Mucosa of rectum (tissue), 2 donors: ENCODE results near the gene CALN1.

Source experiments
- H3K27ac ChIP-seq, 2 donors: one replicate each; pipeline ENCODE4 v1.7.0; 2013; ENCODE audit warnings: inconsistent platforms in 2 of 2, low read depth in 2 of 2, low read length in 2 of 2
- H3K27me3 ChIP-seq, 2 donors: one replicate each; pipeline ENCODE4 v1.7.0; 2013; ENCODE audit warnings: low read length in 2 of 2; ENCODE audit not compliant: control insufficient read depth in 2 of 2, insufficient read depth in 2 of 2
- H3K36me3 ChIP-seq, 2 donors: one replicate each; pipeline ENCODE4 v1.7.0; 2013; ENCODE audit warnings: low read length in 2 of 2; ENCODE audit not compliant: control insufficient read depth in 2 of 2, insufficient read depth in 2 of 2
- H3K4me1 ChIP-seq, 2 donors: one replicate each; pipeline ENCODE4 v1.7.0; 2013; ENCODE audit warnings: low read length in 2 of 2, mild to moderate bottlenecking in 1 of 2; ENCODE audit not compliant: control insufficient read depth in 2 of 2, insufficient read depth in 2 of 2
- H3K4me3 ChIP-seq, 2 donors: one replicate each; pipeline ENCODE4 v1.7.0; 2013; ENCODE audit warnings: low read length in 2 of 2
- H3K9ac ChIP-seq, 2 donors: one replicate each; pipeline ENCODE4 v1.7.0; 2013; ENCODE audit warnings: low read length in 2 of 2, low read depth in 1 of 2, mild to moderate bottlenecking in 1 of 2
- H3K9me3 ChIP-seq, 2 donors: one replicate each; pipeline ENCODE4 v1.7.0; 2013; ENCODE audit warnings: low read length in 2 of 2; ENCODE audit not compliant: control insufficient read depth in 2 of 2
- donor health status: healthy.
- donor health status: Normal muscosa, but diverticular disease.

CALN1 gene

DNA sequence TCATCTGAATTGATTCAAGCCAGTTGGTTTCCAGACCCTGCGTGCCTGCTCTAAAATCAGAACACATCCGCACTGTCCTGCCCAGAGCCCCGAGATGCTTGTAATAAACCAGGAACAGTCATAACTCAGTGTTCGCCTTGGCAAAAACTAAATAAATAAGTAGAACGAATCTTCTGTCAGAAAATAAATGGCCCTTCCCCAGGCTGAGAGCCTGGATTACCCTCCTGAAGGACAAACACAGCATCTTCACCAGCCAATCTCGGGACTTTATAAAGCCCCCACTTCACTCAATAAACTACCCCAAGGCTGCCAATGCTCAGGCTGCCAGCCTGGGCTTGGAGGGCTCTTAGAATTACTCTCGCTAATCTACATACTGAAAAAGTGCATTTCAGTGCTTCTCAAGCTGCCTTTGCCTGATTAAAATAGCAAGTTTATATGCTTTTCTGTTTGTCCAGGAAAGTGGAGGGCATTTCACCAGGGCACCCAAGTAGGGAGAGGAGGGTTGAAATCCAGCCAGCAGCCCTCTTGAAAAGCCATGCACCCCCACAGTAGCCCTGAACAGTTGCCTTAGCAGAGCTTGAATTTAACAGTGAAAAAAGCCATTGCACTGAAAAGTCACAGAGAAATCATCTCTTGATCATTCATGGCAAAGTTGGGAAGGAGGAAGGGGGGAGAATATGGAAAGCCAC is 136.6 kb downstream of the CALN1 start:
- no peaks in the 10 kb centered on the region for H3K36me3 ChIP-seq
- H3K27ac ChIP-seq: no peak overlapping the region
- H3K9ac ChIP-seq: no peak overlapping the region
- no peaks in the 10 kb centered on the region for H3K27me3 ChIP-seq
- H3K4me3 ChIP-seq: no peak overlapping the region
- no peaks in the 10 kb centered on the region for H3K4me1 ChIP-seq
- peaks cover 0 to 4% of the 10 kb centered on the region in 2 donors for H3K9me3 ChIP-seq

DNA sequence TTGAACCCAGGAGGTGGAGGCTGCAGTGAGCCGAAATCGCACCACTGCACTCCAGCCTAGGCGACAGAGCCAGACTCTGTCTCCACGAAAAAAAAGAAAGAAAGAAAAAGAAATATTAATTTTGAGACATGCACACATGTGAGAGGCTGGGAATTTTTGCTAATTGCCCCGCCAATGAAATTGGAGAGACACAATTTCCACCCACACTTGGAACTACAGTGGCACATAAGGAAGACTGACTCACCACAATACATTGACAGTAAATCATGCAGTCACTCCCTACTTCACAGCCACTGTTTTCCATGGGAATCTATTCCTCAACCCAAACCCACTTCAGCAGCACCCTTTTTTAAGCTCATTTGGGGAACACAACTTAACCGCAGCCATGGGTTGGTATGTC is 139.7 kb downstream of the CALN1 start:
- Histone ChIP-seq H3K9ac (no peak overlapping the region), H3K27ac (no peak overlapping the region), H3K4me1 (no peaks in the 10 kb centered on the region), H3K9me3 (peaks cover 0 to 4% of the 10 kb centered on the region in 2 donors), H3K36me3 (no peaks in the 10 kb centered on the region), H3K4me3 (no peak overlapping the region), H3K27me3 (no peaks in the 10 kb centered on the region)

DNA sequence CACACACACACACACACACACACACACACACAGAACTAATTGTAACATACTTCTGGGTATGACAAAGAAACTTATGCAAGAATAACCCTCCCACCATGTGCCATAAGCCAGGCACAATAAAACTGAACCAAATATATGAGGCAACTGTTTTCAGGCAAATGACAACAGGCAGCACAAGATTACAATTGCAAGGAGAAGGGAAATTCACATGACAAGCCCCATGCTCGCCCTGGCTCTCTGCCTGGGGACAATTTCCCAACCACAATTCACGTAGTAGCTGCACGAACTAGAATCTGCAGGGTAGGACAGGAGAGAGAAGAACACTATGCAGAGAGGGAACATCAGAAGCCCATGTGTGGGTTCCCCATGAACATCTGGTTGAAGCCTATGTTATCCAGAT is 143.3 kb downstream of the CALN1 start:
- Histone ChIP-seq H3K4me3 (no peak overlapping the region), H3K27me3 (no peaks in the 10 kb centered on the region), H3K27ac (no peak overlapping the region), H3K36me3 (no peaks in the 10 kb centered on the region), H3K9me3 (no peaks in the 10 kb centered on the region), H3K9ac (no peak overlapping the region), H3K4me1 (no peaks in the 10 kb centered on the region)

DNA sequence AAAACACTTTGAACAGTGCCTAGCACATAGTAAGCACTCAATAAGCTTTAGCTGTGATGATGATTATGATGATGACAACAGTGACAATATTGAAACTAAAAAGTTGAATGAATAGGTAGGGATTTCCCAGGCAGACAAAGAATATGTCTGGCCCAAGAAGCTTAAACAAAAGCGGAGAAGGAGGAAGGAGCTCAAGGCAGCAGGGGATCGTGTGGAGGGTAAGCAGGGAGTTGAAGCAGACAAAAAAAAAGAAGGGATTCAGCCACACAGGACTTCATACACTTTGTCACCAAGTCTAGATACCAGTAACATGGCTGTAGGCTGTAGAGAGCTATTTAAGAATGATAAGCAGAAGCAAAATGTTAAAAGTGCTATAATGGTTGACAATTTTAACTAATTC is 144.0 kb downstream of the CALN1 start:
- no peak overlapping the region for H3K9ac ChIP-seq
- no peaks in the 10 kb centered on the region for H3K4me1 ChIP-seq

DNA sequence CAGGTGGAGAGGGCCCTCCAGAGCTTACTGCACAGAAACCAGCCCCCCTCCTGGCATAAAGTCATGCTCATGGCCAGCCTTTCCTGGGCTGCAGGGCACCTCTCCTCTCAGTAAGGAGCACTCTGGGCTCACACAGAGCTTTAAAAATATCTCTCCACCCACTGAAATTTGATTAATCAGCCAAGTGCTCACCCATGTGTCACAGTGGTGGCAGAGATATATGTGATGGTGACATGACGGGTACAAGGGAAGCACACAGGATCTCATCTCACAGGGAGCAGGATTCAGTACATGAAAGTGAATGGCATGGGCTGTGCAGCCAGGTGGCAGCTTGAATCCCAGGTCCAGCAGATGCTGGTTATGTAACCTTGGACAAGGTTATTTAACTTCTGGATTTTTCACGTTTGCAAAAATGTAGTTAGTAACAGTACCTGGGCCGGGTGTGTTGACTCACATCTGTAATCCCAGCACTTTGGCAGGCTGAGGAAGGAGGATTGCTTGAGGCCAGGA is 144.8 kb downstream of the CALN1 start:
- Histone ChIP-seq H3K9ac (no peak overlapping the region), H3K4me1 (no peaks in the 10 kb centered on the region), H3K27ac (no peak overlapping the region), H3K9me3 (no peaks in the 10 kb centered on the region), H3K4me3 (no peak overlapping the region), H3K27me3 (no peaks in the 10 kb centered on the region), H3K36me3 (no peaks in the 10 kb centered on the region)

More for the DNA sequence above, 144.0 kb downstream of the CALN1 start:
- no peak overlapping the region for H3K27ac ChIP-seq
- no peaks in the 10 kb centered on the region for H3K9me3 ChIP-seq
- no peak overlapping the region for H3K4me3 ChIP-seq
- no peaks in the 10 kb centered on the region for H3K36me3 ChIP-seq
- H3K27me3 ChIP-seq: no peaks in the 10 kb centered on the region

DNA sequence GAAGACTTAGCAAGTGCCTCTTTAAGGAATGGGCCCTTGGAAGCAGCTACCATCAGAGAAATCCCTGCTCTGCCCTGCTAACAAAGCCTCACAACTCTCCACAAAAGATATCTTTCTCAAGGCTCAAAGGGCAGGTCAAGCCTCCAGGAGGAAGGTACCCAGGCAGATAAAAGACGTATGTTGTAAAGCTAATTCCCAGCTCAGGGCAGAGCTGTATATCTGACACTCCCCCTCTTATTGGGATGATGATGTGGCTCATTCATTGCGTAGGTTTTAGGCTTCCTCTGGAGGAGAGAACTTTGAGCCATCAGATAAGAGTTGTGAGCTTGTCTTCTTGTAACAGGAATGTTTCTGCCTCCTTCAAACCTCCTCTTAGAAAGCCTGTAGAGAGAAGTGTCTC is 145.4 kb downstream of the CALN1 start:
- Histone ChIP-seq H3K9ac (no peak overlapping the region), H3K4me1 (no peaks in the 10 kb centered on the region), H3K4me3 (no peak overlapping the region), H3K9me3 (no peaks in the 10 kb centered on the region), H3K27ac (no peak overlapping the region), H3K36me3 (no peaks in the 10 kb centered on the region), H3K27me3 (no peaks in the 10 kb centered on the region)

DNA sequence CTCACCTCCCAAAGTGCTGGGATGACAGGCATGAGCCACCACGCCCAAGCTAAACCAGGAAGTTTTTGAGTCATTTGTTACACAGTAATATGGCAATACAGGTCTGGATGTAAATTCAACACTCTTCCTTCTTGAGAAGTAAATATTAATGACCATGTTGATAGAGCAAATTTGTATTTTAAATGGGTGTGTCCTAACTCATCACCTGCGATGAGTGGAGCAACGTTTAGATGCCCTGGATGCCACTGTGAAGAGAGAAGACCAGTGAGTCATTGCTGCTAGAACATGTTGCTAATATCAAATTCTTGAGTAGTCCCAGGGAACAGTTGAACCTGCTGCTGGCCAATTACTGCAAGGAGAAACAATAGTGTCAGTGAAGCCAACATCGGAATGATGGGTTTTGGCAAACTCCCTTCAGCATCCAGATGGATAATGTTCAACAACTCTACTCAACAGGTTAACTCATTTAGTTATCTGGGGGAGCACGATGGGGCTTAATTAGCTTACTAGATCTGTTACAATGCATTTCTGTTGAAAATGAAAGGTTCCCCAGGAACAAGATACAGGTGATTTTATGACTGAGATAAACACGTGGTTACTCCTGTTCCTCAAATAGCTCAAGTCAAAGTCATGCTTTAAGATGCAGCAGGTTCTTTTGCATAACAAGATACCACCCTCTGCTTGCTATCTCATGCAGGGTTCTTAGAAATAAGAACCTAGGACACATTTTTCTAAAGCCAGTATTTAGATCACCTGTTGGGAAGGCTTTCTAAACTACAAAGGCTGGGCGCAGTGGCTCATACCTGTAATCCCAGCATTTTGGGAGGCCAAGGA is 146.8 kb downstream of the CALN1 start:
- no peaks in the 10 kb centered on the region for H3K36me3 ChIP-seq
- H3K27ac ChIP-seq: no peak overlapping the region
- H3K9ac ChIP-seq: no peak overlapping the region
- no peaks in the 10 kb centered on the region for H3K4me1 ChIP-seq
- H3K9me3 ChIP-seq: no peaks in the 10 kb centered on the region
- H3K27me3 ChIP-seq: no peaks in the 10 kb centered on the region
- H3K4me3 ChIP-seq: no peak overlapping the region

DNA sequence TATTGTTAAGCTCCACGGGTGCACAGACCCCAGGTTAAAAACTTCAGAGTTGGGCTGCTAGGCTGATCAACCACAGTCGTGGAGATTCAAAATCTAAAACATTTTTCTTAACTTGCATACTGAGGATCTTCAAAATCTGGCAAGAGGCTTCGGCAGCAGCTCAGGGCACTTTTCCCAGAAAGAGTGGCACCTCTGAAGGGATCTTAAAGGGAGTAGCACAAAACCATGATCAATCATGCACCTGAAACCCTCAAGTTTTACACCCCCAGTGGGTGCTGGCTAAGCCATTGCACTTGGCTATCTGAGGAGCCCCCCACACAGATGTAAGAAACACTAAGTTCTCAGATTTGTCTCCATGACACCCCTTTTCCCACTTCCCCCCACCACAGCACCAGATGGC is 151.7 kb downstream of the CALN1 start:
- no peak overlapping the region for H3K4me3 ChIP-seq
- no peak overlapping the region for H3K27ac ChIP-seq
- no peaks in the 10 kb centered on the region for H3K9me3 ChIP-seq
- H3K4me1 ChIP-seq: no peaks in the 10 kb centered on the region
- H3K36me3 ChIP-seq: no peaks in the 10 kb centered on the region
- H3K9ac ChIP-seq: no peak overlapping the region
- no peaks in the 10 kb centered on the region for H3K27me3 ChIP-seq

DNA sequence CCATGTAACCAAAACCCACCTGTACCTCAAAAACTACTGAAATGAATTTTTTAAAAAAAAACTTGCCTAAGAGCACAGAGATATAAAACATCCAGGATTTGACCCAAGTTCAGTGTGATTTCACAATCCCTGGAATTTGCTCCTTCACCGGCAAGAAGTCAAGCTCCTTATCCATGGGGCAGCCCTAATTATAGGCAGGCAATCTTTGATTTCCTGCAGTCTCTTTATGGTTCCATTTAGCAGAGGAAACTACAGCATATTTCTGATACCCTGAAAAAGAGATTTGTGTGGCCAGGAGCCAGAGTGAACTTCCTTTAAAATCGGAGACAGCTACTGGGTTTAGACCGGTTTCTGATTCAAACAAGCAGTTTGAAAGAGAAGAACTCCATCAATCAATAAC is 154.1 kb downstream of the CALN1 start:
- H3K9ac ChIP-seq: no peak overlapping the region
- no peak overlapping the region for H3K27ac ChIP-seq
- no peaks in the 10 kb centered on the region for H3K9me3 ChIP-seq

DNA sequence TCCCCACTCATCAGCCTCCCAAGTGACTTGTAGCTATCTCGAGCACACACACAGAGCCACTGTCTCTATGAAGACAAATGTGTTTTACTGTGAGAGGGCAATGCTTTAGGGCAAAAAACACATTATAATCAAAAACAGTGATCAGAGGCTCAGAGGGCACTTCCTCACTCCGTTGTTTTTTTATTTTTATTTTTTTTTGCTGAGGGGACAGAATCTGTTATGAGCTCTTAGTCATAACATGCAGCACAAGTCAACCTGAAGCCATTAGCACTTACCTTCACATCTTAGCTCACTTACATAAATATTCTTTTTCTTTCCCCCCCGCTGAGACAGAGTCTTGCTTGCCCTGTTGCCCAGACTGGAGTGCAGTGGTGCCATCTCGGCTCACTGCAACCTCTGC is 157.7 kb downstream of the CALN1 start:
- no peaks in the 10 kb centered on the region for H3K4me1 ChIP-seq
- H3K9me3 ChIP-seq: no peaks in the 10 kb centered on the region
- H3K27me3 ChIP-seq: no peaks in the 10 kb centered on the region
- no peak overlapping the region for H3K9ac ChIP-seq
- H3K4me3 ChIP-seq: no peak overlapping the region
- no peak overlapping the region for H3K27ac ChIP-seq
- H3K36me3 ChIP-seq: no peaks in the 10 kb centered on the region

More for the DNA sequence above, 154.1 kb downstream of the CALN1 start:
- H3K36me3 ChIP-seq: no peaks in the 10 kb centered on the region
- no peaks in the 10 kb centered on the region for H3K27me3 ChIP-seq
- H3K4me1 ChIP-seq: no peaks in the 10 kb centered on the region
- no peak overlapping the region for H3K4me3 ChIP-seq
